ENCODE measurements around the gene VSTM4.

GRCh38 chr10:48982584-48982983 lies 132.7 kb downstream of the VSTM4 start:
- TF ChIP-seq PRDM15 (CRISPR knock-in tag; IDR thresholded peaks at IDR 0.05): no peak
- no peak for TF ChIP-seq CTCF (IDR thresholded peaks at IDR 0.05)
- no peak for TF ChIP-seq STAT6 (CRISPR knock-in tag; conservative IDR thresholded peaks at IDR 0.05; ENCODE audit: low read depth)
- no peak for TF ChIP-seq JUN (CRISPR knock-in tag; IDR thresholded peaks at IDR 0.05)
- no peak for TF ChIP-seq USF2 (CRISPR knock-in tag; IDR thresholded peaks at IDR 0.05)
- TF ChIP-seq MAX (CRISPR knock-in tag; IDR thresholded peaks at IDR 0.05): no peak
- TF ChIP-seq NR3C1 (CRISPR knock-in tag; conservative IDR thresholded peaks at IDR 0.05; ENCODE audit: low read depth): no peak
- no peak for TF ChIP-seq ATF2 (CRISPR knock-in tag; IDR thresholded peaks at IDR 0.05; ENCODE audit: borderline replicate concordance, low read depth)
- TF ChIP-seq KAT7 (CRISPR knock-in tag; IDR thresholded peaks at IDR 0.05; ENCODE audit: borderline replicate concordance): no peak

Data from WTC11 (cell line).